HCT116 (cell line): ENCODE results near the gene VPS39. TPM values are rescaled to one million over a fixed set of nuclear protein-coding genes. Genes with fewer than 3 reads are reported as not detected.

Experiments
- ATAC-seq: fragments of 200-7000 bp; cut with Tn5 transposase; 2 replicates; pipeline ENCODE4 v1.9.1; 2020; ENCODE audit warnings: mild to moderate bottlenecking, moderate library complexity
- BruUV-seq: library from RNA; stranded (reverse); fragments of 400-500 nt; replicated peaks from 2 replicates; lab custom pipeline; 2021; lab: Mats Ljungman, UMichigan
- CTCF ChIA-PET: fragments of 300-600 bp; sonication (Branson Sonifier 250); formaldehyde crosslinking; loops from one replicate; lab custom pipeline; 2021; ENCODE audit warnings: antibody characterized with exemption; lab: Charles Lee
- POLR2A ChIA-PET: fragments of 300-600, 350-600 bp; sonication (Branson Sonifier 250); formaldehyde crosslinking; loops from one replicate; lab custom pipeline; 2021; ENCODE audit warnings: antibody characterized with exemption; lab: Charles Lee
- RAD21 ChIA-PET, 2 experiments: fragments of 300-600 bp; sonication (Branson Sonifier 250); formaldehyde crosslinking; loops; one replicate each; lab custom pipeline; 2023; ENCODE audit warnings: low total read pairs in 2 of 2; ENCODE audit not compliant: uncharacterized antibody in 2 of 2, unreplicated experiment in 2 of 2, low non-redundant PET in 1 of 2; lab: Charles Lee
- DNase-seq: peaks from one replicate; pipeline ENCODE4 v3.0.0-alpha.2; 2010; ENCODE audit warnings: low read depth, low spot score
- H2AFZ ChIP-seq: fragments of 200-600 bp; shearing (Covaris generic), sonication (generic); 2 replicates; pipeline ENCODE4 v1.6.1; 2017; ENCODE audit warnings: low read depth, mixed run types, mixed read lengths, antibody characterized with exemption, low read length; ENCODE audit not compliant: poor library complexity, severe bottlenecking
- H3K27ac ChIP-seq: 2 replicates; pipeline ENCODE4 v1.5.1; 2012; ENCODE audit warnings: low read depth, low read length
- H3K27me3 ChIP-seq: fragments of 200-600 bp; sonication (generic); 2 replicates; pipeline ENCODE4 v1.6.1; 2016; ENCODE audit warnings: mixed run types, low read length, mixed read lengths; ENCODE audit not compliant: insufficient read depth
- H3K36me3 ChIP-seq, 2 experiments: fragments of 200-500 bp in 1 of 2; fragments of 200-600 bp in 1 of 2; sonication (Bioruptor generic) in 1 of 2; sonication (generic) in 1 of 2; 2 replicates each; pipeline versions ENCODE4 v1.5.1 to v1.6.1; 2014 to 2016; ENCODE audit warnings: low read length in 2 of 2, inconsistent platforms in 1 of 2, mixed read lengths in 1 of 2, mixed run types in 1 of 2; ENCODE audit not compliant: insufficient read depth in 2 of 2, control insufficient read depth in 1 of 2
- H3K4me1 ChIP-seq, 2 experiments: fragments of 200-600 bp in 1 of 2; sonication (generic) in 1 of 2; 2 replicates each; pipeline versions ENCODE4 v1.5.1 to v1.6.1; 2012 to 2017; ENCODE audit warnings: low read length in 2 of 2, inconsistent platforms in 1 of 2, mild to moderate bottlenecking in 1 of 2, mixed read lengths in 1 of 2, mixed run types in 1 of 2, moderate library complexity in 1 of 2; ENCODE audit not compliant: insufficient read depth in 2 of 2, control insufficient read depth in 1 of 2
- H3K4me2 ChIP-seq: fragments of 200-600 bp; sonication (generic); 2 replicates; pipeline ENCODE4 v1.6.1; 2017; ENCODE audit warnings: mixed run types, low read length, mixed read lengths
- H3K4me3 ChIP-seq, 2 experiments: fragments of 200-600 bp in 1 of 2; sonication (generic) in 1 of 2; replicated peaks in 1 of 2; 2 replicates each; pipeline ENCODE4 v1.5.1; 2011 to 2016; ENCODE audit warnings: low read length in 2 of 2, control low read depth in 1 of 2, low read depth in 1 of 2, mild to moderate bottlenecking in 1 of 2, mixed read lengths in 1 of 2, mixed run types in 1 of 2
- H3K79me2 ChIP-seq: fragments of 200-600 bp; sonication (generic); 2 replicates; pipeline ENCODE4 v1.6.1; 2017; ENCODE audit warnings: mild to moderate bottlenecking, mixed run types, low read length, moderate library complexity, mixed read lengths; ENCODE audit not compliant: insufficient read depth
- H3K9ac ChIP-seq: fragments of 200-600 bp; sonication (generic); 2 replicates; pipeline ENCODE4 v1.6.1; 2016; ENCODE audit warnings: low read length, mixed read lengths
- H3K9me2 ChIP-seq: fragments of 200-600 bp; sonication (generic), shearing (Covaris generic); 2 replicates; pipeline ENCODE4 v1.6.1; 2017; ENCODE audit warnings: mixed run types, mild to moderate bottlenecking, moderate library complexity; ENCODE audit not compliant: insufficient read depth
- H3K9me3 ChIP-seq, 2 experiments: fragments of 200-500 bp in 1 of 2; fragments of 200-600 bp in 1 of 2; sonication (Bioruptor generic) in 1 of 2; sonication (generic) in 1 of 2; 2 replicates each; pipeline ENCODE4 v1.6.1; 2014 to 2017; ENCODE audit warnings: low read length in 2 of 2, mixed read lengths in 2 of 2, inconsistent platforms in 1 of 2, low read depth in 1 of 2, mild to moderate bottlenecking in 1 of 2, mixed run types in 1 of 2, moderate library complexity in 1 of 2; ENCODE audit not compliant: control insufficient read depth in 1 of 2, insufficient read depth in 1 of 2
- H4K20me1 ChIP-seq: fragments of 200-600 bp; sonication (generic), shearing (Covaris generic); 2 replicates; pipeline ENCODE4 v1.6.1; 2017; ENCODE audit warnings: mixed run types, mild to moderate bottlenecking, moderate library complexity; ENCODE audit not compliant: insufficient read depth
- EZH2 ChIP-seq: fragments of 200-600 bp; sonication (generic); IDR thresholded peaks from 2 replicates; pipeline ENCODE4 v1.6.1; 2017; ENCODE audit warnings: antibody characterized with exemption, mixed run types
- intact Hi-C: fragments of 100-400 bp; cut with micrococcal nuclease; formaldehyde crosslinking; loops from 2 replicates; pipeline ENCODE4 v1.10.0; 2022
- total RNA-seq: library from RNA; stranded (reverse); gene quantifications from one replicate; pipeline ENCODE4 v1.2.1, GENCODE V29; 2021; ENCODE audit not compliant: unreplicated experiment
- TF ChIP-seq, protein P1 (sequence below): IDR thresholded peaks from 2 replicates; pipeline ENCODE4 v1.6.1; 2012
- TF ChIP-seq, protein P2 (sequence below): IDR thresholded peaks from 2 replicates; pipeline ENCODE4 v1.6.1; 2012; ENCODE audit warnings: low read depth
- TF ChIP-seq, protein P3 (sequence below), 3 experiments: fragments of 200-600 bp in 1 of 3; sonication (generic) in 1 of 3; IDR thresholded peaks in 2 of 3; conservative IDR thresholded peaks in 1 of 3; 2 replicates each; pipeline ENCODE4 v1.5.1; 2012 to 2017; ENCODE audit warnings: low read depth in 2 of 3, low read length in 2 of 3, antibody characterized with exemption in 1 of 3, borderline replicate concordance in 1 of 3, control low read depth in 1 of 3, mild to moderate bottlenecking in 1 of 3, mixed read lengths in 1 of 3, mixed run types in 1 of 3, moderate library complexity in 1 of 3; ENCODE audit not compliant: insufficient read depth in 1 of 3

The VPS39 gene
- total RNA-seq, 1 experiment from 2014 or later, result 40.1 TPM

DNA sequence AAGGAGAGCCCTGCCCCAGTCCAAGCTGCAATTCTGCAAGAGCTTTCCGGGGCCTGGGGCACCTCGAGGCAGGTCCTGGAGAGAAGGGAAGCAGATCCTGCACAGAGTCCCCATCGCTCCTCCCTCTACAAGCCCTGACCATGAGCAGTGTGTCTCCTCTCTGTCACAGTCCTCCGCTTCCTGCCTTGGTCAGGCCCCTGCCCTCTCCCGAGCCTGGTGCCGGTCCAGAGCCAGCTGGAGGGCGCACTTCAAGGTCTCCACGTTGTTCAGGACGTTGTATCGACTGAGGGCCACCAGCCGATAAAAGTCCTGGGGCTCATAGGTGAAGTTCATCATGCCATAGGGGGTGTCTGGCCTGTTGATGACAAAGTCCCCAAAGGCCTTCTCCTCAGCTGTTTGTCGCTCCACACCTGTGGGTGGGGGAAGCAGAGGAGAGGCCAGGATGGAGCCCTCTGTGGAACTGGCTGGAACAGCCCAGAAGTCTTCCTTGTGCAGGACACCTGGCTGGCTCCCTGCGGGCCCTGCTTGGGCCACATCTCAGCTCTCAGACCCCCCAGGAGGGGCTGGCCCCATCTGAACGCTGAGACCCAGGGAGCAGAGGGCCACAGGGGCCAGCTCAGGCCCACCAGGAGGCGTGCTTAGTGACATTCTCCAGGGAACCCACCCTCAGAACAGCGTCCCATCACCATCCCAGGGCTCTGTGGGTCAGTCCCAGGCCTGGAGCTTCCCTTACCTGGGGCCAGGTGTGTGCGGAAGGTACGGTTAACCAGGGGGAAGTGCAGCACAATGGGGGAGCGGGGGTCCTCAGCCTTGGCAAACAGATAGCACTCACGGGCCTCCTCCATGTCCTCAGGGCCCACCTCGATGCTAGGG is 66.1 kb downstream of the VPS39 start:
- Histone ChIP-seq H2AFZ (no peak overlapping the region), H3K27me3 (no peaks in the 10 kb centered on the region; the same call in 1 of the 2 replicates), H4K20me1 (no peaks in the 10 kb centered on the region), H3K9me3 (no peaks in the 10 kb centered on the region), H3K79me2 (no peaks in the 10 kb centered on the region), H3K9ac (no peak overlapping the region), H3K4me1 (no peaks in the 10 kb centered on the region), H3K27ac (no peak overlapping the region), H3K36me3 (no peaks in the 10 kb centered on the region), H3K4me2 (no peak overlapping the region), H3K4me3 (no peak overlapping the region), H3K9me2 (no peaks in the 10 kb centered on the region)
- POLR2A ChIA-PET, result no interaction called here
- CTCF ChIA-PET, result interaction anchor here (0.7 to 1.3 kb wide), 2 partner anchors 8 to 68 kb away, joined by 3 to 5 read pairs; no protein-coding TSS in a partner anchor
- TF ChIP-seq, protein P1, sequence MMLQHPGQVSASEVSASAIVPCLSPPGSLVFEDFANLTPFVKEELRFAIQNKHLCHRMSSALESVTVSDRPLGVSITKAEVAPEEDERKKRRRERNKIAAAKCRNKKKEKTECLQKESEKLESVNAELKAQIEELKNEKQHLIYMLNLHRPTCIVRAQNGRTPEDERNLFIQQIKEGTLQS, result no peak
- TF ChIP-seq, protein P2, sequence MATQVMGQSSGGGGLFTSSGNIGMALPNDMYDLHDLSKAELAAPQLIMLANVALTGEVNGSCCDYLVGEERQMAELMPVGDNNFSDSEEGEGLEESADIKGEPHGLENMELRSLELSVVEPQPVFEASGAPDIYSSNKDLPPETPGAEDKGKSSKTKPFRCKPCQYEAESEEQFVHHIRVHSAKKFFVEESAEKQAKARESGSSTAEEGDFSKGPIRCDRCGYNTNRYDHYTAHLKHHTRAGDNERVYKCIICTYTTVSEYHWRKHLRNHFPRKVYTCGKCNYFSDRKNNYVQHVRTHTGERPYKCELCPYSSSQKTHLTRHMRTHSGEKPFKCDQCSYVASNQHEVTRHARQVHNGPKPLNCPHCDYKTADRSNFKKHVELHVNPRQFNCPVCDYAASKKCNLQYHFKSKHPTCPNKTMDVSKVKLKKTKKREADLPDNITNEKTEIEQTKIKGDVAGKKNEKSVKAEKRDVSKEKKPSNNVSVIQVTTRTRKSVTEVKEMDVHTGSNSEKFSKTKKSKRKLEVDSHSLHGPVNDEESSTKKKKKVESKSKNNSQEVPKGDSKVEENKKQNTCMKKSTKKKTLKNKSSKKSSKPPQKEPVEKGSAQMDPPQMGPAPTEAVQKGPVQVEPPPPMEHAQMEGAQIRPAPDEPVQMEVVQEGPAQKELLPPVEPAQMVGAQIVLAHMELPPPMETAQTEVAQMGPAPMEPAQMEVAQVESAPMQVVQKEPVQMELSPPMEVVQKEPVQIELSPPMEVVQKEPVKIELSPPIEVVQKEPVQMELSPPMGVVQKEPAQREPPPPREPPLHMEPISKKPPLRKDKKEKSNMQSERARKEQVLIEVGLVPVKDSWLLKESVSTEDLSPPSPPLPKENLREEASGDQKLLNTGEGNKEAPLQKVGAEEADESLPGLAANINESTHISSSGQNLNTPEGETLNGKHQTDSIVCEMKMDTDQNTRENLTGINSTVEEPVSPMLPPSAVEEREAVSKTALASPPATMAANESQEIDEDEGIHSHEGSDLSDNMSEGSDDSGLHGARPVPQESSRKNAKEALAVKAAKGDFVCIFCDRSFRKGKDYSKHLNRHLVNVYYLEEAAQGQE, result no peak
- TF ChIP-seq, protein P3, sequence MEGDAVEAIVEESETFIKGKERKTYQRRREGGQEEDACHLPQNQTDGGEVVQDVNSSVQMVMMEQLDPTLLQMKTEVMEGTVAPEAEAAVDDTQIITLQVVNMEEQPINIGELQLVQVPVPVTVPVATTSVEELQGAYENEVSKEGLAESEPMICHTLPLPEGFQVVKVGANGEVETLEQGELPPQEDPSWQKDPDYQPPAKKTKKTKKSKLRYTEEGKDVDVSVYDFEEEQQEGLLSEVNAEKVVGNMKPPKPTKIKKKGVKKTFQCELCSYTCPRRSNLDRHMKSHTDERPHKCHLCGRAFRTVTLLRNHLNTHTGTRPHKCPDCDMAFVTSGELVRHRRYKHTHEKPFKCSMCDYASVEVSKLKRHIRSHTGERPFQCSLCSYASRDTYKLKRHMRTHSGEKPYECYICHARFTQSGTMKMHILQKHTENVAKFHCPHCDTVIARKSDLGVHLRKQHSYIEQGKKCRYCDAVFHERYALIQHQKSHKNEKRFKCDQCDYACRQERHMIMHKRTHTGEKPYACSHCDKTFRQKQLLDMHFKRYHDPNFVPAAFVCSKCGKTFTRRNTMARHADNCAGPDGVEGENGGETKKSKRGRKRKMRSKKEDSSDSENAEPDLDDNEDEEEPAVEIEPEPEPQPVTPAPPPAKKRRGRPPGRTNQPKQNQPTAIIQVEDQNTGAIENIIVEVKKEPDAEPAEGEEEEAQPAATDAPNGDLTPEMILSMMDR (IDR thresholded peaks at IDR 0.05 in 2 of 3, conservative IDR thresholded peaks at IDR 0.05 in 1 of 3; ENCODE audit: borderline replicate concordance in 1 of 3, insufficient read depth in 1 of 3, low read depth in 2 of 3, low read length in 2 of 3), result no peak
- no peak for TF ChIP-seq EZH2
- no peak for DNase-seq
- ATAC-seq, result no peak
- BruUV-seq, result no TSS peak
- RAD21 ChIA-PET, result no interaction called here
- intact Hi-C loops, result no loop called here
